Measurements from ENCODE around the gene ABCC2.
"Not testable (repeated sequence)": the region's sequence is repeated elsewhere in the genome, so short reads cannot be mapped to it uniquely, and the experiment has no call there.

- TF ChIP-seq, protein P1, sequence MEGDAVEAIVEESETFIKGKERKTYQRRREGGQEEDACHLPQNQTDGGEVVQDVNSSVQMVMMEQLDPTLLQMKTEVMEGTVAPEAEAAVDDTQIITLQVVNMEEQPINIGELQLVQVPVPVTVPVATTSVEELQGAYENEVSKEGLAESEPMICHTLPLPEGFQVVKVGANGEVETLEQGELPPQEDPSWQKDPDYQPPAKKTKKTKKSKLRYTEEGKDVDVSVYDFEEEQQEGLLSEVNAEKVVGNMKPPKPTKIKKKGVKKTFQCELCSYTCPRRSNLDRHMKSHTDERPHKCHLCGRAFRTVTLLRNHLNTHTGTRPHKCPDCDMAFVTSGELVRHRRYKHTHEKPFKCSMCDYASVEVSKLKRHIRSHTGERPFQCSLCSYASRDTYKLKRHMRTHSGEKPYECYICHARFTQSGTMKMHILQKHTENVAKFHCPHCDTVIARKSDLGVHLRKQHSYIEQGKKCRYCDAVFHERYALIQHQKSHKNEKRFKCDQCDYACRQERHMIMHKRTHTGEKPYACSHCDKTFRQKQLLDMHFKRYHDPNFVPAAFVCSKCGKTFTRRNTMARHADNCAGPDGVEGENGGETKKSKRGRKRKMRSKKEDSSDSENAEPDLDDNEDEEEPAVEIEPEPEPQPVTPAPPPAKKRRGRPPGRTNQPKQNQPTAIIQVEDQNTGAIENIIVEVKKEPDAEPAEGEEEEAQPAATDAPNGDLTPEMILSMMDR (conservative IDR thresholded peaks at IDR 0.05 in 1 of 2, IDR thresholded peaks at IDR 0.05 in 1 of 2; ENCODE audit: extremely low read depth in 1 of 2, insufficient read depth in 1 of 2, low read depth in 1 of 2, low read length in 2 of 2) = not testable (repeated sequence)
- TF ChIP-seq EZH2 (IDR thresholded peaks at IDR 0.05; ENCODE audit: borderline replicate concordance, low read length) = not testable (repeated sequence)
Measured at GRCh38 chr10:99734111-99734510, 48.3 kb upstream of the ABCC2 start.

All from mammary epithelial cell (primary cell).